Neutrophil (primary cell): Measurements from ENCODE around the gene DAB1.

Experiments
- H3K27ac ChIP-seq: fragments of 200-600 bp; sonication (generic); 2 replicates; pipeline ENCODE4 v1.5.1; 2016; ENCODE audit warnings: mild to moderate bottlenecking, moderate library complexity
- H3K27me3 ChIP-seq: fragments of 200-600 bp; sonication (generic); 2 replicates; pipeline ENCODE4 v1.6.0; 2016; ENCODE audit warnings: mild to moderate bottlenecking
- H3K36me3 ChIP-seq: fragments of 200-600 bp; sonication (generic); 2 replicates; pipeline ENCODE4 v1.5.1; 2017
- H3K4me1 ChIP-seq, 2 experiments: fragments of 200-600 bp in 1 of 2; sonication (generic) in 1 of 2; 1 replicate in 1 of 2; 2 replicates in 1 of 2; pipeline versions ENCODE4 v1.5.1 to v1.6.1; 2013 to 2016; ENCODE audit warnings: low read depth in 1 of 2, low read length in 1 of 2, mild to moderate bottlenecking in 1 of 2, moderate library complexity in 1 of 2; ENCODE audit not compliant: control insufficient read depth in 1 of 2, insufficient read depth in 1 of 2
- H3K4me3 ChIP-seq, 2 experiments: fragments of 200-600 bp in 1 of 2; sonication (generic) in 1 of 2; 1 replicate in 1 of 2; 2 replicates in 1 of 2; pipeline ENCODE4 v1.5.1; 2013 to 2016; ENCODE audit warnings: low read depth in 1 of 2, low read length in 1 of 2, mild to moderate bottlenecking in 1 of 2, moderate library complexity in 1 of 2
- H3K9me3 ChIP-seq: fragments of 200-600 bp; sonication (generic); 2 replicates; pipeline ENCODE4 v1.5.1; 2016
- TF ChIP-seq, protein P1 (sequence below): fragments of 200-600 bp; sonication (generic); IDR thresholded peaks from 2 replicates; pipeline ENCODE4 v1.5.1; 2016; ENCODE audit warnings: antibody characterized with exemption

The DAB1 gene

DNA sequence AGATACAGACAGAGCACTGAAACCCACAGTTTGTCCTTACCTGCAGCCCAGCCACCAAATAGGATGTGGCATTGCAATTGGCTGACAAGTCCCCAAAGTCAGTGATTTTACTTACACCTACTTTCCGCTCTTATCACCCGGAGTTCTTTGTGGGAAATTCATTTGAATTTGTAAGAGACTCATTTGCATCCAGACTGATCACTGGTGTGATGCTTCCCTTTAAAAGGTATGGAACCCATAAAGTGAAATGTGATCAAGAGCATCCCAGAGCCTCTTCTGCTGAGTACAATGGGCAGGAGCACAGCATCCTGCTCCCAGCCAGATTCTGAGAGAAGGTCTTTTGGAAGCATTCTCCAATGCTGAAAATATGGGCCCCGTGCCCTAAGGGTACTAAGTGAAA is 161.4 kb downstream of the DAB1 start:
- no peaks in the 10 kb centered on the region for H3K4me1 ChIP-seq
- no peaks in the 10 kb centered on the region for H3K27me3 ChIP-seq
- no peaks in the 10 kb centered on the region for H3K9me3 ChIP-seq
- no peak overlapping the region for H3K4me3 ChIP-seq
- H3K36me3 ChIP-seq: no peaks in the 10 kb centered on the region
- H3K27ac ChIP-seq: no peak overlapping the region
- TF ChIP-seq, protein P1, sequence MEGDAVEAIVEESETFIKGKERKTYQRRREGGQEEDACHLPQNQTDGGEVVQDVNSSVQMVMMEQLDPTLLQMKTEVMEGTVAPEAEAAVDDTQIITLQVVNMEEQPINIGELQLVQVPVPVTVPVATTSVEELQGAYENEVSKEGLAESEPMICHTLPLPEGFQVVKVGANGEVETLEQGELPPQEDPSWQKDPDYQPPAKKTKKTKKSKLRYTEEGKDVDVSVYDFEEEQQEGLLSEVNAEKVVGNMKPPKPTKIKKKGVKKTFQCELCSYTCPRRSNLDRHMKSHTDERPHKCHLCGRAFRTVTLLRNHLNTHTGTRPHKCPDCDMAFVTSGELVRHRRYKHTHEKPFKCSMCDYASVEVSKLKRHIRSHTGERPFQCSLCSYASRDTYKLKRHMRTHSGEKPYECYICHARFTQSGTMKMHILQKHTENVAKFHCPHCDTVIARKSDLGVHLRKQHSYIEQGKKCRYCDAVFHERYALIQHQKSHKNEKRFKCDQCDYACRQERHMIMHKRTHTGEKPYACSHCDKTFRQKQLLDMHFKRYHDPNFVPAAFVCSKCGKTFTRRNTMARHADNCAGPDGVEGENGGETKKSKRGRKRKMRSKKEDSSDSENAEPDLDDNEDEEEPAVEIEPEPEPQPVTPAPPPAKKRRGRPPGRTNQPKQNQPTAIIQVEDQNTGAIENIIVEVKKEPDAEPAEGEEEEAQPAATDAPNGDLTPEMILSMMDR: no peak

DNA sequence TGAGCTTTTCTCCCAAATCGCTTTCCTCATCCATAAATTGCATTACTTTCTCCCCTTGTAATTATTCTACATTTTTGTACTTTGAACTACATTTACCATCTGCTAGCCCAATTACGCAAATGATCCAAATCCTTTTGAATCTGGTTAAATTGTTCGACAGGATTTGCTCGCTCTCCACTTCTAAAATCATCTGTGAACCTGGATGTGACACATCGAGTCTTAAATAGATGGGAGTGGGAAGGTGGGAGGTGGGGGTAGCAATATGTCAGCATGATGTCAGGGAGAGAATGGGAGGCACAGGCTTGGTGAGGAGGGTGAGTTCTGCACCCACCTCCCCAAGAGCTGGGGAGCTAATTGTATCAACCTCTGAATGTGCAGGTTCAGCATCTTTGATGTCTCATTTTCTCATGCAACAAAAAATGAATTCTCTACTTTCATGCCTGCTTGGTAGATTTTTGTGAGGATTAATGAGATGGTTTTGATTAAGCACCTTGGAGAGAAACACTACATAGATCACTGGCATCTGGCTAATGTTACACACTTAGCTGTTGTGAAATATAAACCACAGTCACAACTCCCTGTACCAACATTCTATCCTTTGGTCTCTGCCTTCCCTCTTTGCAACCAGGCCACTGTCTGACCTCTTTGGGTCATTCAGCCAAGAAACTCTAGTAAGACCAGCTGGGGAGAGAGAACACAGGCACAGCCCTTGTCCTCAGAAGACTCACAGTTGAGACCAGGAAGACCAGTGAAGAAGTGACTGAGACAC is 165.1 kb downstream of the DAB1 start:
- H3K9me3 ChIP-seq: no peaks in the 10 kb centered on the region
- H3K4me1 ChIP-seq: no peaks in the 10 kb centered on the region
- H3K27me3 ChIP-seq: no peaks in the 10 kb centered on the region
- H3K4me3 ChIP-seq: no peak overlapping the region
- TF ChIP-seq, protein P1: no peak
- no peak overlapping the region for H3K27ac ChIP-seq
- H3K36me3 ChIP-seq: no peaks in the 10 kb centered on the region

DNA sequence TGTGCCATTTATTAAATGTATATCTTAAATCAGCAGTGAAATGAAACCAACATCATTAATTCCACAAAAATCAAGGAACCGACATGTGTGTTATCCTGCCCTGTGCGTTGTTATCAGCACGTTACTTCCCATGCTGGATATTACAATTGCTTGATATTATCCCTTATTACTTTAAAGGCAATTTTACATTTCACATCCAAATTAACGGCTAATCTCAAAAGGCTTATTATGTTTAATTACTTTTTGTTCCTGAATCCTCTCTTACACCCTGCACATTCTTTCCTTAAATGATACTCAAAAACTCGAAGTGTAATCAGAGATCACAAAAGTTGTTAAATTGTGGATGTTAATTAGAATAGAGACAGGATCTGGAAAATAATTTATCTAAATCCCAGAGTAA is 167.9 kb downstream of the DAB1 start:
- Histone ChIP-seq H3K36me3 (no peaks in the 10 kb centered on the region), H3K4me1 (no peaks in the 10 kb centered on the region), H3K27ac (no peak overlapping the region), H3K4me3 (no peak overlapping the region), H3K9me3 (no peaks in the 10 kb centered on the region), H3K27me3 (no peaks in the 10 kb centered on the region)
- TF ChIP-seq, protein P1: no peak

GRCh38 chr1:57254022-57254421 is 169.8 kb downstream of the DAB1 start:
- Histone ChIP-seq H3K27ac (no peak overlapping the region), H3K27me3 (no peaks in the 10 kb centered on the region), H3K4me1 (no peaks in the 10 kb centered on the region), H3K36me3 (no peaks in the 10 kb centered on the region), H3K4me3 (no peak overlapping the region), H3K9me3 (no peaks in the 10 kb centered on the region)
- TF ChIP-seq, protein P1: no peak

DNA sequence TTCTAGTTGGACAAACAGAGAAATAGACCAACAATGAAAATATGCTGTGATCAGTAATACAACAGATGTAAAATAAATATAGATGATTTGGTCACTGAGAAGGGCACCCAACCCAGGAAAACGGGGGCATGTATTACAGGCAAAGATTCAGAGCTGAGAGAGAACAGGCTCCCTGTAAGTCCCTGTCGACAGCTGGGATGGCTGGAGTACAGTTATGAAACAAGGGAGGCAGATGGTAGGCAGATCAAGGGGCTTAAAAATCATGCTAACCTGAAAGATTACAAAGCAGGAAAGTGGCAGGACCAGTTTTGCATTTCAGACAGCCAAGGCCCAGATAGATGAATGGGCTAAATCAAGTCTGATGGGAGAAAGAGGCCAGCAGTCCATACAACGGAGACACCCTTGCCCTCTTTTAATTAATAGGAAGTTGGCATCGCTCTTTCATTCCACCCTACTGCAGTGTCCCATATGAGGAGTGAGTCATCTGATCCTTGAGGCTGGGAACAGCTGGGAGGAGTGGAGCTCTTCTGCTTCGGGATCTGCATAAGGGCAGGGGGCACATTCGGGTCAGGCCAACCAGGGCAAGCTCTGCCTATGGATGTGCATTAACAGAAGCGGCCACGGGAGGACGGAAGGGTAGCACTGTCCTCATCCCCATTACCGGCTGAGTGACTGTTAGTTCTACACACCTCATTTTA is 171.1 kb downstream of the DAB1 start:
- TF ChIP-seq, protein P1: no peak
- H3K36me3 ChIP-seq: no peaks in the 10 kb centered on the region
- no peaks in the 10 kb centered on the region for H3K27me3 ChIP-seq
- H3K4me3 ChIP-seq: no peak overlapping the region
- no peak overlapping the region for H3K27ac ChIP-seq
- no peaks in the 10 kb centered on the region for H3K4me1 ChIP-seq
- no peaks in the 10 kb centered on the region for H3K9me3 ChIP-seq
